ENCODE data around the gene FBXL14.

The FBXL14 gene

GRCh38 chr12:1531654-1532374, 62.6 kb downstream of the FBXL14 start:
- TF ChIP-seq CTCF (IDR thresholded peaks at IDR 0.05): no peak

GRCh38 chr12:1531153-1531653, 63.2 kb downstream of the FBXL14 start:
- no peak for TF ChIP-seq CTCF (IDR thresholded peaks at IDR 0.05)

GRCh38 chr12:1530592-1531152, 63.7 kb downstream of the FBXL14 start:
- TF ChIP-seq CTCF (IDR thresholded peaks at IDR 0.05): no peak

DNA sequence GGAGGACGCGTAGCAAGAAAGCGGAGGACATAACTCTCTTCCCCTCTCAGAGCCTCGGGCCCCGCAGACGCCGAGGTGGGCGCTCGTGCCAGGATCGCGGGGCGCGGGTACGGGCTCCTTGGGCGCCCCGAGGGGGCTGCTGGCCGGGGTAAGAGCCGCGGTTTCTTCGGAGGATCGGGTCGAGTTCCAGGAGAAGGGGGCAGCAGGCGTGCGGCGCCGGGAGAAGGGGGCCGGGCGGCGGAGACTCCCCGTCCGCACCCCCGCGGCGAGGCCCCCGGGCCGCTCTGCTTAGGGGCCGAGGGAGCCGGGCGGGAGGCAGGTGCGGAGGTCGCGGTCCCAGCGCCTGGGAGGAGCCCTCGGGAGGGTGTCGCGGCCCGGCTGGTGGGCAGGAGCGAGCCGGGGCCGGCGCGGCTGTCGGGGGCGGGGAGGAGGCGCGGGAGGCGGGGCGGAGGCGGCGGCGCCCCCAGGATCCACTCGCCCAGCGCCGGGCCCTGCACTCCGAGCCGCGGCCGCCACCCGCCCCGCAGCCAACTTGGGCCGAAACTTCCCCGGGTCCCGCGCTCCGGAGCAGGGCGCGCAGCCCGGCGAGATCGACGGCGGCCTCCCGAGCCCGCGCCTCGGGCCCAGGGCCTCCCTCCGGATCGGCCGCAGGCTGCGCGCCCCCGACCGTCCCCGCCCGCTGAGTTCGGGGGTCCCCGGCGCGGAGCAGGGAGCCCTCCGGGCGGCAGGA, 64.4 kb downstream of the FBXL14 start:
- TF ChIP-seq CTCF (IDR thresholded peaks at IDR 0.05): no peak

GRCh38 chr12:1529228-1529861, 65.0 kb downstream of the FBXL14 start:
- no peak for TF ChIP-seq CTCF (IDR thresholded peaks at IDR 0.05)

- TF ChIP-seq CTCF (IDR thresholded peaks at IDR 0.05): no peak
These were observed 65.6 kb downstream of the FBXL14 start for GRCh38 chr12:1528791-1529190.

GRCh38 chr12:1527789-1528188, 66.6 kb downstream of the FBXL14 start:
- no peak for TF ChIP-seq CTCF (IDR thresholded peaks at IDR 0.05)
